GM18502 (cell line): ENCODE measurements around the gene NUDT4B.
"Not testable (repeated sequence)": the region's sequence is repeated elsewhere in the genome, so short reads cannot be mapped to it uniquely, and the experiment has no call there.

Experiments used
- ATAC-seq: cut with Tn5 transposase; IDR thresholded peaks from one replicate; pipeline ENCODE4 v1.9.1; 2021; ENCODE audit warnings: mild to moderate bottlenecking; ENCODE audit not compliant: unreplicated experiment, poor library complexity

NUDT4B gene

DNA sequence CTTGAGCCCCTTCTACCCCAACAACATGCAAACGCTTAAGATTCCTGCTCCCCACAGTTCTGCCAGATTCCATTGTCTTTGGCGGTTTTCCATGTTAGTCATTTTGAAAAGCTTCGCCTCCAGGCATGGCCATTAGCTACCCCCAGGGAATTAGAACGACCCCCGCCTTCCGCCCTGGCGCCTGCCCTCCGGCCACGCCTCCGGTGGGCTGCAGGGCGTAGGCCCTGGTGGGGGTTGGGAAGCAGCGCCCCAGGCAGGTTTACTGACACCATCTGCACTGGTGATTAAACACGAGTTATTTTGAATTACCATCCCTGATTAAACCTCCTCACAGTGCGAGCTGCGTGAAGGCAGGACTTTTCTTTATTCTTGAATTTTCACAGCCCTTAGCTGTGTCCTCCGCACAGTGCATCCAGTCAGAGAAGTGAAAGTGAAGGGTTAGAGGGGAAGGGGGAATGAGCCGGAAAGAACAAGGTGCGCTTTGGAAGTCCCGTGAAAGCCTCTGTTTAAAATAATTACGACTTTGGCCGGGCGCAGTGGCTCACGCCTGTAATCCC lies 43.0 kb downstream of the NUDT4B start:
- ATAC-seq: not testable (repeated sequence)

DNA sequence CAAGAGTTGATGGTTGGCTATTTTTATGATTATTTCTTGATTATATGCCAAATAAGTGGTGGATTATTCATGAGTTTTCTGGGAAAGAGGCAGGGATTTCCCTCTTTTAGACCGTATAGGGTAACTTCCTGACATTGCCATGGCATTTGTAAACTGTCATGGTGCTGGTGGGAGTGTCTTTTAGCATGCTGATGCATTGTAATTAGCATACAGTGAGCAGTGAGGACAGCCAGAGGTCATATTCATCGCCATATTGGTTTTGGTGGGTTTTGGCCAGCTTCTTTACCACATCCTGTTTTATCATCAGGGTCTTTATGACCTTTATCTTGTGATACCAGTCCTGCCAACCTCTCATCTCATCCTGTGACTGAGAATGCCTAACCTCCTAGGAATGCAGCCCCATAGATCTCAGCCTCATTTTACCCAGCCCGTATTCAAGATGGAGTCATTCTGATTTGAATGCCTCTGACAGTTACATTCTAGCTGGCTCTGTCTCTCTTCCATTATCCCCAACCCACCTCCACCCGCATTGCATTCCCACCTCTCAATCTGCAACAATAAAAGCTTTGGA lies 45.3 kb downstream of the NUDT4B start:
- ATAC-seq: not testable (repeated sequence)
